Stomach smooth muscle (tissue), 2 donors: ENCODE results near the gene ZNF865.

ENCODE experiments used
- H3K27ac ChIP-seq: one replicate; pipeline ENCODE4 v1.7.0; 2013; ENCODE audit warnings: mild to moderate bottlenecking, low read length, inconsistent platforms
- H3K27me3 ChIP-seq, 2 donors: one replicate each; pipeline ENCODE4 v1.7.0; 2013; ENCODE audit warnings: low read length in 2 of 2; ENCODE audit not compliant: insufficient read depth in 2 of 2, control insufficient read depth in 1 of 2
- H3K36me3 ChIP-seq, 2 donors: one replicate each; pipeline ENCODE4 v1.7.0; 2013; ENCODE audit warnings: low read length in 2 of 2; ENCODE audit not compliant: control insufficient read depth in 2 of 2, insufficient read depth in 2 of 2
- H3K4me1 ChIP-seq: one replicate; pipeline ENCODE4 v1.7.0; 2013; ENCODE audit warnings: low read length; ENCODE audit not compliant: control insufficient read depth, insufficient read depth
- H3K4me3 ChIP-seq, 2 donors: one replicate each; pipeline ENCODE4 v1.7.0; 2013; ENCODE audit warnings: low read length in 2 of 2
- H3K9ac ChIP-seq, 2 donors: one replicate each; pipeline ENCODE4 v1.7.0; 2013; ENCODE audit warnings: low read length in 2 of 2, mild to moderate bottlenecking in 1 of 2
- H3K9me3 ChIP-seq, 2 donors: one replicate each; pipeline ENCODE4 v1.7.0; 2013; ENCODE audit warnings: low read length in 2 of 2; ENCODE audit not compliant: control insufficient read depth in 2 of 2
- donor health status: healthy.
- donor health status: Pancreatic carcinoma.

Gene ZNF865

GRCh38 chr19:55641426-55642152 is 36.1 kb downstream of the ZNF865 start:
- H3K27ac ChIP-seq = peak overlapping the region; percentile 88
- no peaks in the 10 kb centered on the region for H3K9me3 ChIP-seq
- peak overlapping the region; percentile 79 to 85 for H3K9ac ChIP-seq
- peak overlapping the region; percentile 81 to 93 for H3K4me3 ChIP-seq
- no peaks in the 10 kb centered on the region for H3K27me3 ChIP-seq
- H3K36me3 ChIP-seq = peaks cover 6 to 8% of the 10 kb centered on the region in 2 donors
- H3K4me1 ChIP-seq = peaks cover 57% of the 10 kb centered on the region

GRCh38 chr19:55642153-55643002 is 36.9 kb downstream of the ZNF865 start:
- peaks cover 6 to 8% of the 10 kb centered on the region in 2 donors for H3K36me3 ChIP-seq
- H3K27me3 ChIP-seq = no peaks in the 10 kb centered on the region
- H3K4me3 ChIP-seq = peak overlapping the region; percentile 81 to 93
- no peaks in the 10 kb centered on the region for H3K9me3 ChIP-seq
- peaks cover 55% of the 10 kb centered on the region for H3K4me1 ChIP-seq
- peak overlapping the region; percentile 88 for H3K27ac ChIP-seq
- H3K9ac ChIP-seq = peak overlapping the region; percentile 64 to 79

GRCh38 chr19:55643003-55643886 is 37.8 kb downstream of the ZNF865 start, which contains the start of gene ZNF581:
Gene ZNF581, plus strand, starts transcription at chr19:55643649. Its CDS starts 923 bp downstream, at chr19:55644572.
- Histone ChIP-seq H3K27ac (peak within 1 kb of the TSS; percentile 88), H3K9ac (peak within 1 kb of the TSS; percentile 79 to 80), H3K27me3 (no peaks in the 10 kb centered on the region), H3K36me3 (peaks cover 6 to 8% of the 10 kb centered on the region in 2 donors), H3K4me3 (peak within 1 kb of the TSS; percentile 81 to 93), H3K9me3 (no peaks in the 10 kb centered on the region), H3K4me1 (peaks cover 57% of the 10 kb centered on the region)

GRCh38 chr19:55643887-55644176 is 38.4 kb downstream of the ZNF865 start:
- Histone ChIP-seq H3K4me1 (peaks cover 62% of the 10 kb centered on the region), H3K9me3 (no peaks in the 10 kb centered on the region), H3K9ac (peak overlapping the region; percentile 69 to 80), H3K27me3 (no peaks in the 10 kb centered on the region), H3K27ac (peak overlapping the region; percentile 49), H3K36me3 (peaks cover 6 to 8% of the 10 kb centered on the region in 2 donors), H3K4me3 (peak overlapping the region; percentile 67 to 81)

- peak overlapping the region; percentile 49 for H3K27ac ChIP-seq
- peak overlapping the region; percentile 67 to 81 for H3K4me3 ChIP-seq
- no peaks in the 10 kb centered on the region for H3K9me3 ChIP-seq
- peaks cover 63% of the 10 kb centered on the region for H3K4me1 ChIP-seq
- peaks cover 6 to 8% of the 10 kb centered on the region in 2 donors for H3K36me3 ChIP-seq
- no peaks in the 10 kb centered on the region for H3K27me3 ChIP-seq
- H3K9ac ChIP-seq = peak overlapping the region; percentile 69 to 80
These were observed 38.9 kb downstream of the ZNF865 start for GRCh38 chr19:55644191-55644833.

GRCh38 chr19:55644842-55645511 is 39.5 kb downstream of the ZNF865 start:
- Histone ChIP-seq H3K27ac (no peak overlapping the region), H3K4me3 (no peak overlapping the region), H3K36me3 (peaks cover 6 to 8% of the 10 kb centered on the region in 2 donors), H3K4me1 (peaks cover 63% of the 10 kb centered on the region), H3K27me3 (no peaks in the 10 kb centered on the region), H3K9ac (no peak overlapping the region), H3K9me3 (no peaks in the 10 kb centered on the region)

- Histone ChIP-seq H3K4me1 (peaks cover 58% of the 10 kb centered on the region), H3K27me3 (no peaks in the 10 kb centered on the region), H3K27ac (no peak overlapping the region)
These were observed 40.0 kb downstream of the ZNF865 start for GRCh38 chr19:55645512-55645881.

GRCh38 chr19:55646889-55647731 is 41.7 kb downstream of the ZNF865 start:
- Histone ChIP-seq H3K9me3 (no peaks in the 10 kb centered on the region), H3K36me3 (peaks cover 6 to 8% of the 10 kb centered on the region in 2 donors), H3K4me1 (peaks cover 52% of the 10 kb centered on the region), H3K27ac (peak overlapping the region; percentile 82), H3K27me3 (no peaks in the 10 kb centered on the region), H3K9ac (peak overlapping the region; percentile 76 to 81), H3K4me3 (peak overlapping the region; percentile 83 to 84)

More at GRCh38 chr19:55645512-55645881, 40.0 kb downstream of the ZNF865 start:
- Histone ChIP-seq H3K4me3 (no peak overlapping the region), H3K9me3 (no peaks in the 10 kb centered on the region), H3K9ac (no peak overlapping the region), H3K36me3 (peaks cover 6 to 8% of the 10 kb centered on the region in 2 donors)
